HT1080 (cell line): ENCODE measurements around the gene AOPEP. TPM values are rescaled to one million over a fixed set of nuclear protein-coding genes. Genes with fewer than 3 reads are reported as not detected.
A peak's percentile ranks its signal among the peaks of the same experiment; 100 is the strongest.
"Not testable (repeated sequence)": the region's sequence is repeated elsewhere in the genome, so short reads cannot be mapped to it uniquely, and the experiment has no call there.

Experiments
- DNase-seq: peaks from one replicate; pipeline ENCODE4 v3.0.0-alpha.2; 2015; ENCODE audit warnings: low read depth
- total RNA-seq: library from RNA; depleted of rRNA; stranded (reverse); fragments of >200 nt; shearing (Covaris generic); gene quantifications from 2 replicates; pipeline ENCODE4 v1.2.3, GENCODE V29; 2014

AOPEP gene
- total RNA-seq, 1 experiment from 2014 or later: 25.3 TPM

GRCh38 chr9:94931036-94931633 is 204.6 kb downstream of the AOPEP start:
- no peak for DNase-seq

- no peak for DNase-seq
These were observed 205.2 kb downstream of the AOPEP start for GRCh38 chr9:94931740-94932139.

- DNase-seq: no peak
These were observed 206.4 kb downstream of the AOPEP start for GRCh38 chr9:94932652-94933510.

- DNase-seq: no peak
These were observed 207.0 kb downstream of the AOPEP start for GRCh38 chr9:94933511-94933828.

GRCh38 chr9:94934816-94935328 is 208.4 kb downstream of the AOPEP start:
- no peak for DNase-seq

GRCh38 chr9:94935396-94935795 is 208.9 kb downstream of the AOPEP start:
- no peak for DNase-seq

- DNase-seq: no peak
These were observed 209.9 kb downstream of the AOPEP start for GRCh38 chr9:94936419-94936818.

GRCh38 chr9:94937214-94937903 is 210.9 kb downstream of the AOPEP start:
- DNase-seq: peak; percentile 92

GRCh38 chr9:94938384-94938783 is 211.9 kb downstream of the AOPEP start:
- DNase-seq: no peak

- not testable (repeated sequence) for DNase-seq
These were observed 213.8 kb downstream of the AOPEP start for GRCh38 chr9:94940296-94940695.

GRCh38 chr9:94941211-94941875 is 214.8 kb downstream of the AOPEP start:
- DNase-seq: peak; percentile 54

GRCh38 chr9:94944626-94945025 is 218.1 kb downstream of the AOPEP start:
- no peak for DNase-seq

- DNase-seq: peak; percentile 83
These were observed 219.0 kb downstream of the AOPEP start for GRCh38 chr9:94945197-94946144.

GRCh38 chr9:94946256-94946655 is 219.8 kb downstream of the AOPEP start:
- DNase-seq: no peak

- peak; percentile 11 for DNase-seq
These were observed 222.2 kb downstream of the AOPEP start for GRCh38 chr9:94948567-94949235.

GRCh38 chr9:94949370-94949769 is 222.9 kb downstream of the AOPEP start:
- no peak for DNase-seq

GRCh38 chr9:94950040-94950578 is 223.6 kb downstream of the AOPEP start:
- no peak for DNase-seq

- peak; percentile 60 for DNase-seq
These were observed 224.3 kb downstream of the AOPEP start for GRCh38 chr9:94950579-94951323.
